HFF-Myc (cell line): Measurements from ENCODE around the gene ALK.

Experiments
- DNase-seq: peaks from one replicate; pipeline ENCODE4 v3.0.0-alpha.2; 2011; ENCODE audit warnings: low read depth; ENCODE audit errors: extremely low read depth
- H3K4me3 ChIP-seq: replicated peaks from 2 replicates; pipeline ENCODE4 v1.5.1; 2011; ENCODE audit warnings: low read depth, mild to moderate bottlenecking, control low read depth, low read length
- CTCF ChIP-seq: IDR thresholded peaks from 2 replicates; pipeline ENCODE4 v1.5.1; 2012; ENCODE audit warnings: mild to moderate bottlenecking, low read depth, low read length, control low read depth; ENCODE audit errors: missing control alignments

ALK gene

GRCh38 chr2:29782549-29783458, 138.6 kb downstream of the ALK start:
- DNase-seq, result no peak

GRCh38 chr2:29782087-29782486, 139.3 kb downstream of the ALK start:
- no peak for TF ChIP-seq CTCF
- DNase-seq, result no peak

More at GRCh38 chr2:29782549-29783458, 138.6 kb downstream of the ALK start:
- no peak for TF ChIP-seq CTCF
- no peak overlapping the region for H3K4me3 ChIP-seq

GRCh38 chr2:29780906-29781305, 140.5 kb downstream of the ALK start:
- DNase-seq, result no peak
- H3K4me3 ChIP-seq, result no peak overlapping the region
- TF ChIP-seq CTCF, result no peak

More at GRCh38 chr2:29782087-29782486, 139.3 kb downstream of the ALK start:
- H3K4me3 ChIP-seq, result no peak overlapping the region

GRCh38 chr2:29777161-29777560, 144.2 kb downstream of the ALK start:
- TF ChIP-seq CTCF, result no peak
- DNase-seq, result no peak
- H3K4me3 ChIP-seq, result no peak overlapping the region

GRCh38 chr2:29776406-29776805, 145.0 kb downstream of the ALK start:
- no peak for TF ChIP-seq CTCF
- no peak overlapping the region for H3K4me3 ChIP-seq
- DNase-seq, result no peak

- no peak for TF ChIP-seq CTCF
- DNase-seq, result no peak
- no peak overlapping the region for H3K4me3 ChIP-seq
Observed at GRCh38 chr2:29775937-29776336, 145.4 kb downstream of the ALK start.
